GM10847 (cell line): ENCODE results near the gene SPINT2.

Experiments used
- POLR2A ChIP-seq: IDR thresholded peaks from 2 replicates; pipeline ENCODE4 v1.6.1; 2011; ENCODE audit not compliant: insufficient read length; ENCODE audit errors: extremely low read depth

Gene SPINT2, protein sequence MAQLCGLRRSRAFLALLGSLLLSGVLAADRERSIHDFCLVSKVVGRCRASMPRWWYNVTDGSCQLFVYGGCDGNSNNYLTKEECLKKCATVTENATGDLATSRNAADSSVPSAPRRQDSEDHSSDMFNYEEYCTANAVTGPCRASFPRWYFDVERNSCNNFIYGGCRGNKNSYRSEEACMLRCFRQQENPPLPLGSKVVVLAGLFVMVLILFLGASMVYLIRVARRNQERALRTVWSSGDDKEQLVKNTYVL

DNA sequence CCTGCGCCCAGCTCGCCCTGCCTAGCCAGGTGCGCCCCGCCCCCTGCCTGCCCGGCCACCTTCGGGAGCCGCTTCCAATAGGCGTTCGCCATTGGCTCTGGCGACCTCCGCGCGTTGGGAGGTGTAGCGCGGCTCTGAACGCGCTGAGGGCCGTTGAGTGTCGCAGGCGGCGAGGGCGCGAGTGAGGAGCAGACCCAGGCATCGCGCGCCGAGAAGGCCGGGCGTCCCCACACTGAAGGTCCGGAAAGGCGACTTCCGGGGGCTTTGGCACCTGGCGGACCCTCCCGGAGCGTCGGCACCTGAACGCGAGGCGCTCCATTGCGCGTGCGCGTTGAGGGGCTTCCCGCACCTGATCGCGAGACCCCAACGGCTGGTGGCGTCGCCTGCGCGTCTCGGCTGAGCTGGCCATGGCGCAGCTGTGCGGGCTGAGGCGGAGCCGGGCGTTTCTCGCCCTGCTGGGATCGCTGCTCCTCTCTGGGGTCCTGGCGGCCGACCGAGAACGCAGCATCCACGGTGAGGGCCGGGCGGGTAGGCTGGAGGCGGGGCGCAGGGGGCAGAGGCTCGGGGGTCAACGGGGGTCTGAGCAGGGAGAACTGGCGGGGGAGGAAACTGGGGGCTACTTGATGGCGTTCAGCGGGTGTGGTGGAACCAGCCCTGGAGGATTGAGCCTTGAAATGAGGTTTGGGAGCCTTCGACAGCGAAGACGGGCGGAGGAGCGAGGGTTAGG lies at the start of gene SPINT2:
TSS of gene SPINT2 (plus strand) at position 88 of the 727 bp plus-strand sequence. CDS start at position 408, 320 bp downstream.
- TF ChIP-seq POLR2A = no peak

- no peak for TF ChIP-seq POLR2A
Measured at GRCh38 chr19:38216785-38217641, 47.4 kb upstream of the SPINT2 start.

- TF ChIP-seq POLR2A = no peak
Measured at GRCh38 chr19:38218204-38218603, 46.2 kb upstream of the SPINT2 start.

- TF ChIP-seq POLR2A = no peak
Measured at GRCh38 chr19:38219221-38219620, 45.2 kb upstream of the SPINT2 start.

- no peak for TF ChIP-seq POLR2A
Measured at GRCh38 chr19:38221421-38221820, 43.0 kb upstream of the SPINT2 start.

- TF ChIP-seq POLR2A = no peak
Measured at GRCh38 chr19:38221919-38222830, 42.2 kb upstream of the SPINT2 start.

DNA sequence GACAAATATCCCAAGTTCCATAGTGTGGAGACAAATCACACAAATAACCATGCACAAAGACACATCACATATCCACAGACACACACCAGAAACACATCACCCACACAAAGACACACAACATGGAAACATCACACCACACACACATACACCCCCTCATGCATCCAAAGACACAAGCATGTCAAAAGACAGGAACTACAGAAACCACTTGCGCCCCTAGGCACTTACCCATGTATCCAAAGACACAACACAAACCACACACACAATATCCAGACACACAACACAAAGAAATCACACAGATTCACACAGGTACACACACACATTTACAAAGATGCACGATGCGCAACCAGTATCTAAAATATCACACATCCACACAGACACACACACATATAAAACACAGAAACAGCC lies 41.3 kb upstream of the SPINT2 start:
- TF ChIP-seq POLR2A = no peak

DNA sequence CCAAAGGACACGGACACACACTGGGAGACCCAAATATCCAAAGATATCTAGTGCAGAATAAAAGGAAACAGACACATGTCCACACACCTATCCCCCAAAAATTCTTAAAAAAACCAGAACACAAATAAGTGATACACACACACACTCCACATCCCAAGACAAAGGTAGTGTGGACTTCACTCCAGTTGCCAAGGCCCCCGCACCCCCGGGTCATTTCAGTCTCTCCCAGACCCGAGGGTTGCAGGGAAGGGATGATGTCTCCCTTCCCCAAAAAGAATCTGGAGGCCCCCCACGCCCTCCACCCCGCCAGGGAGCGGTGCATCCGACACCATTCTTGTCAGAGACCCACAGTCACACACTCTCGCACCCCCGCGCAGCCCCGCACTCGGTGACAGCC lies 40.8 kb upstream of the SPINT2 start:
- TF ChIP-seq POLR2A = no peak

GRCh38 chr19:38224014-38224862 lies 40.1 kb upstream of the SPINT2 start, which contains the start of gene DPF1:
Gene DPF1 (minus strand): TSS chr19:38224222. CDS start chr19:38224142, 80 bp downstream.
- peak; percentile 22 for TF ChIP-seq POLR2A

- no peak for TF ChIP-seq POLR2A
Measured at GRCh38 chr19:38227287-38228004, 36.9 kb upstream of the SPINT2 start.

- no peak for TF ChIP-seq POLR2A
Measured at GRCh38 chr19:38228005-38228377, 36.4 kb upstream of the SPINT2 start.

DNA sequence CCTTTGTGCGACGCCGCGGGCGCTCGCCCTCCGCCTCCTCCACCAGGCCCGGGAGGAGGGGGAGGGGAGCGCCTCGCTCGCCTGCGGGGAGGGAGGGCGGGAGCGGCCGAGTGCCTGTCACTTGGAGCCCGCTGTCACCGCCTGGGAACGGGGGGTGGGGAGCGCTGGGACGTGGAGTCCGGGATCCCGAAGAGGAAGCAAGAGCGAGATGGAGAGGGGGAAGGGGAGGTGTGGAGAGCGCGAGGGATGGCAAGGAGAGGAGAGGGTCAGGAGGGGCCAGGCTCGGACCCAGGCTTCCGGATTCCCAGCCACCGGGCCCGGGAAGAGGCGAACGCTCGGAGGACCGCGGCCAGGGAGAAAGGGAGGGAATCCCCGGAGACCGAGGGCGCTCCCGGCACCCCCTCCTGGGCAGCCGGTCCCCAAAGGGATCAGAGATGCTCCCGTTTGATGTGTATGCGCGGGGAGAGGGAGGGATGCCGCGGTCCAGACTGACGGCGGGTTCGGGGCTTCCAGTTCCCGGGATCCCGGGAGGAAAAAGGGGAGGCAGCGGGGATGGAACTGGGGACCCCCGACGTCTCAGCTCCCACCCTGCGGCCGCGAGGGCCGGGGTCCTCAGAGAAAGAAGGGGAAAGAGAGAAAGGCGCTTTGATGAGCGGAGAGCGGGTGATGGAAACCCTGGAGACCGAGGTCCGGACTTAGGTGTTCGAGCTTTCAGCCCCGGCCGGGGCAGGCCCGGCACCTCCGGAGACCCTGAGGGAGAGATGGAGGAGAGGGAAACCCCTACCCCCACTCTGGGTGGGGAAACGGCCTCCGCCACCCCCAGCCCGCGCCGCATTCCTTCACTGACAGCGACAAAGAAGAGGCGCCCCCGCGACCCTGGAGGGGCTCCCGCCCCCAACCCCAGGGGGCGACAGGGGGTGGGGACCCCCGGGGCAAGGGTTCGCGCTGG lies 35.6 kb upstream of the SPINT2 start:
- TF ChIP-seq POLR2A = no peak
